H9 (cell line): Measurements from ENCODE around the gene ADARB2. TPM values are rescaled to one million over a fixed set of nuclear protein-coding genes. Genes with fewer than 3 reads are reported as not detected.

Source experiments
- DNase-seq: peaks from one replicate; pipeline ENCODE4 v3.0.0-alpha.2; 2017
- H2AFZ ChIP-seq: one replicate; pipeline ENCODE4 v1.6.1; 2013; ENCODE audit warnings: mild to moderate bottlenecking, low read length, control low read depth, moderate library complexity
- H2AK5ac ChIP-seq: 2 replicates; pipeline ENCODE4 v1.6.1; 2013; ENCODE audit warnings: low read length, control low read depth, mixed read lengths; ENCODE audit not compliant: insufficient read length
- H2BK120ac ChIP-seq: one replicate; pipeline ENCODE4 v1.6.1; 2013; ENCODE audit warnings: low read depth, mild to moderate bottlenecking, low read length, control low read depth, inconsistent platforms; ENCODE audit not compliant: poor library complexity, severe bottlenecking
- H2BK12ac ChIP-seq: 2 replicates; pipeline ENCODE4 v1.6.1; 2013; ENCODE audit warnings: low read length, control low read depth, mixed read lengths, low read depth; ENCODE audit not compliant: insufficient read length
- H2BK15ac ChIP-seq: 2 replicates; pipeline ENCODE4 v1.6.1; 2013; ENCODE audit warnings: low read depth, low read length, control low read depth
- H2BK20ac ChIP-seq: one replicate; pipeline ENCODE4 v1.6.1; 2013; ENCODE audit warnings: low read depth, mild to moderate bottlenecking, low read length, control low read depth, inconsistent platforms; ENCODE audit not compliant: poor library complexity, severe bottlenecking
- H2BK5ac ChIP-seq: 2 replicates; pipeline ENCODE4 v1.6.1; 2013; ENCODE audit warnings: low read length, control low read depth, mixed read lengths; ENCODE audit not compliant: insufficient read length
- H3K14ac ChIP-seq: 2 replicates; pipeline ENCODE4 v1.6.1; 2013; ENCODE audit warnings: low read length, control low read depth; ENCODE audit not compliant: insufficient read depth
- H3K18ac ChIP-seq: 2 replicates; pipeline ENCODE4 v1.6.1; 2013; ENCODE audit warnings: low read depth, mild to moderate bottlenecking, mixed read lengths, low read length, control low read depth; ENCODE audit not compliant: insufficient read length
- H3K23ac ChIP-seq: 2 replicates; pipeline ENCODE4 v1.6.1; 2013; ENCODE audit warnings: low read length, control low read depth, mixed read lengths, low read depth; ENCODE audit not compliant: insufficient read length
- H3K23me2 ChIP-seq: 2 replicates; pipeline ENCODE4 v1.6.1; 2013; ENCODE audit warnings: low read depth, mild to moderate bottlenecking, mixed read lengths, low read length, control low read depth; ENCODE audit not compliant: insufficient read length, poor library complexity, severe bottlenecking
- H3K27ac ChIP-seq: 2 replicates; pipeline ENCODE4 v1.5.1; 2013; ENCODE audit warnings: low read length, control low read depth, mixed read lengths, low read depth; ENCODE audit not compliant: insufficient read length
- H3K27me3 ChIP-seq: 2 replicates; pipeline ENCODE4 v1.6.1; 2013; ENCODE audit warnings: low read length, control low read depth, inconsistent platforms; ENCODE audit not compliant: insufficient read depth
- H3K4ac ChIP-seq: 2 replicates; pipeline ENCODE4 v1.6.1; 2013; ENCODE audit warnings: low read depth, mild to moderate bottlenecking, control low read depth, inconsistent platforms, low read length, moderate library complexity
- H3K4me1 ChIP-seq: 2 replicates; pipeline ENCODE4 v1.6.1; 2013; ENCODE audit warnings: low read length, control low read depth, inconsistent platforms; ENCODE audit not compliant: insufficient read depth
- H3K4me2 ChIP-seq: 2 replicates; pipeline ENCODE4 v1.6.1; 2013; ENCODE audit warnings: low read length, control low read depth, mixed read lengths; ENCODE audit not compliant: insufficient read length, insufficient read depth
- H3K56ac ChIP-seq: 2 replicates; pipeline ENCODE4 v1.6.1; 2013; ENCODE audit warnings: low read depth, mild to moderate bottlenecking, mixed read lengths, low read length, control low read depth; ENCODE audit not compliant: insufficient read length
- H3K79me1 ChIP-seq: 2 replicates; pipeline ENCODE4 v1.6.1; 2013; ENCODE audit warnings: low read depth, mild to moderate bottlenecking, moderate library complexity, low read length, control low read depth, inconsistent platforms; ENCODE audit not compliant: insufficient read depth, poor library complexity, severe bottlenecking
- H3K79me2 ChIP-seq: 2 replicates; pipeline ENCODE4 v1.6.1; 2013; ENCODE audit warnings: low read length, control low read depth, inconsistent platforms; ENCODE audit not compliant: insufficient read depth
- H3K9ac ChIP-seq: 2 replicates; pipeline ENCODE4 v1.6.1; 2013; ENCODE audit warnings: low read length, control low read depth, mixed read lengths; ENCODE audit not compliant: insufficient read length; ENCODE audit errors: extremely low read depth
- H3K9me3 ChIP-seq: one replicate; pipeline ENCODE4 v1.6.1; 2013; ENCODE audit warnings: low read depth, low read length, inconsistent platforms; ENCODE audit not compliant: control insufficient read depth
- H3T11ph ChIP-seq: one replicate; pipeline ENCODE4 v1.6.1; 2013; ENCODE audit warnings: mild to moderate bottlenecking, low read length, control low read depth, inconsistent platforms
- H4K20me1 ChIP-seq: one replicate; pipeline ENCODE4 v1.6.1; 2013; ENCODE audit not compliant: control insufficient read depth, insufficient read length, insufficient read depth
- H4K5ac ChIP-seq: 2 replicates; pipeline ENCODE4 v1.6.1; 2013; ENCODE audit warnings: low read depth, mild to moderate bottlenecking, mixed read lengths, low read length, control low read depth; ENCODE audit not compliant: insufficient read length
- H4K8ac ChIP-seq: replicated peaks from 2 replicates; pipeline ENCODE4 v1.6.1; 2013; ENCODE audit warnings: low read length, control low read depth, mixed read lengths, low read depth; ENCODE audit not compliant: insufficient read length
- H4K91ac ChIP-seq: 2 replicates; pipeline ENCODE4 v1.6.1; 2013; ENCODE audit warnings: low read depth, mild to moderate bottlenecking, moderate library complexity, mixed read lengths, low read length, control low read depth; ENCODE audit not compliant: insufficient read length
- H3K27ac Mint-ChIP-seq, 3 experiments: 2 replicates in 2 of 3; 3 replicates in 1 of 3; pipeline ENCODE4 v1.8.0; 2020 to 2021; ENCODE audit warnings: mixed read lengths in 3 of 3, mild to moderate bottlenecking in 1 of 3, moderate library complexity in 1 of 3
- H3K27me3 Mint-ChIP-seq: 2 replicates; pipeline ENCODE4 v1.8.0; 2021; ENCODE audit warnings: low read depth, mild to moderate bottlenecking, moderate library complexity, mixed read lengths
- H3K36me3 Mint-ChIP-seq, 3 experiments: 2 replicates in 2 of 3; 3 replicates in 1 of 3; pipeline ENCODE4 v1.8.0; 2020 to 2021; ENCODE audit warnings: low read depth in 3 of 3, mixed read lengths in 3 of 3; ENCODE audit not compliant: insufficient read depth in 1 of 3
- H3K4me1 Mint-ChIP-seq, 2 experiments: 2 replicates each; pipeline ENCODE4 v1.8.0; 2020; ENCODE audit warnings: mixed read lengths in 2 of 2
- H3K4me3 Mint-ChIP-seq, 2 experiments: 2 replicates in 1 of 2; 3 replicates in 1 of 2; pipeline ENCODE4 v1.8.0; 2020 to 2021; ENCODE audit warnings: mild to moderate bottlenecking in 2 of 2, mixed read lengths in 2 of 2, moderate library complexity in 1 of 2
- H3K9me3 Mint-ChIP-seq, 2 experiments: 2 replicates in 1 of 2; 3 replicates in 1 of 2; pipeline ENCODE4 v1.8.0; 2020; ENCODE audit warnings: mild to moderate bottlenecking in 2 of 2, mixed read lengths in 2 of 2, moderate library complexity in 1 of 2
- WGBS: extraction: QIAGEN DNeasy Blood & Tissue Kit; methylation state at CpG from one replicate; pipeline ENCODE4 v1.1.7; 2013; ENCODE audit warnings: missing lambda C conversion rate, low lambda C conversion rate, mixed read lengths; ENCODE audit not compliant: insufficient read length; ENCODE audit errors: extremely low coverage; 5-methylcytosine and 5-hydroxymethylcytosine counted together
- total RNA-seq: library from RNA; stranded (reverse); gene quantifications from 2 replicates; pipeline ENCODE4 v1.2.1, GENCODE V29; 2021
- TF ChIP-seq, protein P1 (sequence below): fragments of 200-600 bp; sonication (generic); conservative IDR thresholded peaks from 3 replicates; pipeline ENCODE4 v1.8.0; 2021; ENCODE audit warnings: antibody characterized with exemption, mild to moderate bottlenecking

The ADARB2 gene
- total RNA-seq, 1 experiment from 2014 or later, result 0.87 TPM

DNA sequence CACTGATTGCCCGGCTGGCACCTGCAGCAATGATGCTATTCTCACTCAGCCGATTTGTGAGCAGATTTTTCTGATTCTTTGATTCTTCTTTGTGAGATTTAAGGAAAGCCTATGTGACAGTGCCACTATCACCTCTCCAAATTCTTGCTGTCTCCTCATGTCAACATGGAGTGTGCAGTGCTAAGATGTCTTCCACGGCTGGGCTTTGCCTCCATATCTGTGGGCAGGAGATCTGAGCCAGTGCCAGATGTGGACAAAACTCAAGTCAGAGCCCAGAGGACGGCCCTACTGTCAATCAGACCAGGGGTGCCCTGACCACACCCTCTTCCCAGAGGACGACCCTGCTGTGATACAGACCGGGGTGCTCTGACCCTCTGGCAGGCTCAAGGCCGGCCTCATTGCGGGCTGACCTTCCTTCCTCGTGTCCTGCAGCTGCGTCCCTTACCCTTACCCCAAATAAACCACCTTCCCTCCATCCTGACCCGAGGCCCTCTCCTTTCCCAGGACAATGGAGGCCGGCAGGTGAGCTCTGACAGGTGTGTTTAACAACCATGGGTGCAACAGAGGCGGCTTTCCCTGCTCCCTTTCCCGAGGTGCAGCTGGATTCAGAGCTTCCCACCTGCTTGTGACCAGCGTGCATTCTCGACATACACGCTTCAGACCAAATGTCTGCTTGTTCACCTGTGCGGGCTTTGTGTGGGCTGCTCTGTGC, 221.4 kb downstream of the ADARB2 start:
- Histone ChIP-seq H2BK120ac (no peak overlapping the region), H3K79me2 (no peaks in the 10 kb centered on the region), H4K91ac (no peak overlapping the region), H4K8ac (no peak overlapping the region), H2BK15ac (no peak overlapping the region), H4K20me1 (no peaks in the 10 kb centered on the region), H3K14ac (no peak overlapping the region), H2BK5ac (no peak overlapping the region), H4K5ac (no peak overlapping the region), H2AFZ (no peak overlapping the region), H3K4me2 (no peak overlapping the region), H3T11ph (no peak overlapping the region), H3K23me2 (no peaks in the 10 kb centered on the region), H3K4me1 (no peaks in the 10 kb centered on the region), H3K4ac (no peak overlapping the region), H3K56ac (no peak overlapping the region), H2AK5ac (no peak overlapping the region), H3K18ac (no peak overlapping the region), H3K27me3 (no peaks in the 10 kb centered on the region), H3K9me3 (no peaks in the 10 kb centered on the region), H3K27ac (no peak overlapping the region), H2BK20ac (no peak overlapping the region), H3K79me1 (no peaks in the 10 kb centered on the region), H2BK12ac (no peak overlapping the region), H3K9ac (no peak overlapping the region), H3K23ac (no peak overlapping the region)
- no peak overlapping the region for H3K4me3 Mint-ChIP-seq
- no peaks in the 10 kb centered on the region for H3K9me3 Mint-ChIP-seq
- peaks cover 3 to 11% of the 10 kb centered on the region in 2 experiments; a peak in 2 of 4 replicates for H3K4me1 Mint-ChIP-seq
- H3K36me3 Mint-ChIP-seq, result no peaks in the 10 kb centered on the region; a peak in 1 of 7 replicates
- no peak for DNase-seq
- TF ChIP-seq, protein P1, sequence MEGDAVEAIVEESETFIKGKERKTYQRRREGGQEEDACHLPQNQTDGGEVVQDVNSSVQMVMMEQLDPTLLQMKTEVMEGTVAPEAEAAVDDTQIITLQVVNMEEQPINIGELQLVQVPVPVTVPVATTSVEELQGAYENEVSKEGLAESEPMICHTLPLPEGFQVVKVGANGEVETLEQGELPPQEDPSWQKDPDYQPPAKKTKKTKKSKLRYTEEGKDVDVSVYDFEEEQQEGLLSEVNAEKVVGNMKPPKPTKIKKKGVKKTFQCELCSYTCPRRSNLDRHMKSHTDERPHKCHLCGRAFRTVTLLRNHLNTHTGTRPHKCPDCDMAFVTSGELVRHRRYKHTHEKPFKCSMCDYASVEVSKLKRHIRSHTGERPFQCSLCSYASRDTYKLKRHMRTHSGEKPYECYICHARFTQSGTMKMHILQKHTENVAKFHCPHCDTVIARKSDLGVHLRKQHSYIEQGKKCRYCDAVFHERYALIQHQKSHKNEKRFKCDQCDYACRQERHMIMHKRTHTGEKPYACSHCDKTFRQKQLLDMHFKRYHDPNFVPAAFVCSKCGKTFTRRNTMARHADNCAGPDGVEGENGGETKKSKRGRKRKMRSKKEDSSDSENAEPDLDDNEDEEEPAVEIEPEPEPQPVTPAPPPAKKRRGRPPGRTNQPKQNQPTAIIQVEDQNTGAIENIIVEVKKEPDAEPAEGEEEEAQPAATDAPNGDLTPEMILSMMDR, result no peak
- WGBS, result no CpG with 5 or more reads among the region's 18 CpGs
- H3K27me3 Mint-ChIP-seq, result no peaks in the 10 kb centered on the region; the same call in 1 of the 2 replicates
- H3K27ac Mint-ChIP-seq, result no peak overlapping the region
